Measurements from ENCODE around the gene ELMO1. TPM values are rescaled to one million over a fixed set of nuclear protein-coding genes. Genes with fewer than 3 reads are reported as not detected.

Gene ELMO1
- total and polyA plus RNA-seq, 10 of the 15 experiments (the other 5 are each of a cell fraction or from before 2014, with no cell fraction given), result 22.6 to 85.9 (median 56.6) TPM

- TF ChIP-seq ZBTB33 (IDR thresholded peaks at IDR 0.05), result no peak
- TF ChIP-seq NFXL1 (IDR thresholded peaks at IDR 0.05; ENCODE audit: borderline replicate concordance), result no peak
- TF ChIP-seq DPF2 (IDR thresholded peaks at IDR 0.05), result 0 out of 2 replicates have a peak, but pooled peaks have one; percentile 35
- no peak for TF ChIP-seq KAT2A (conservative IDR thresholded peaks at IDR 0.05; ENCODE audit: control insufficient read depth, low read depth, low read length)
- peak; percentile 61; the same call in 1 of the 2 replicates for TF ChIP-seq SPI1 (IDR thresholded peaks at IDR 0.05; ENCODE audit: borderline replicate concordance, insufficient read depth, low read depth, low read length)
- TF ChIP-seq NR2F1 (conservative IDR thresholded peaks at IDR 0.05), result peak; percentile 22; the same call in 1 of the 2 replicates
- no peak for TF ChIP-seq CTCF (IDR thresholded peaks at IDR 0.05 in 2 of 3, conservative IDR thresholded peaks at IDR 0.05 in 1 of 3; ENCODE audit: control insufficient read depth in 2 of 3, extremely low read depth in 1 of 3, insufficient read depth in 1 of 3, low read depth in 3 of 3, low read length in 3 of 3)
- TF ChIP-seq CBX3 (IDR thresholded peaks at IDR 0.05; ENCODE audit: borderline replicate concordance, low read depth), result no peak
- no peak for TF ChIP-seq POLR2AphosphoS2 (IDR thresholded peaks at IDR 0.05; ENCODE audit: low read depth, low read length)
- peak; percentile 56 for TF ChIP-seq RUNX3 (IDR thresholded peaks at IDR 0.05; ENCODE audit: low read length)
- TF ChIP-seq PML (IDR thresholded peaks at IDR 0.05; ENCODE audit: low read length), result no peak
- no peak for TF ChIP-seq TBL1XR1 (IDR thresholded peaks at IDR 0.05; ENCODE audit: low read depth, low read length)
- no peak for TF ChIP-seq NRF1 (conservative IDR thresholded peaks at IDR 0.05; ENCODE audit: low read depth, low read length)
- 0 out of 2 replicates have a peak, but pooled peaks have one; percentile 33 for TF ChIP-seq IKZF1 (conservative IDR thresholded peaks at IDR 0.05)
- TF ChIP-seq SUPT20H (IDR thresholded peaks at IDR 0.05; ENCODE audit: borderline replicate concordance, control insufficient read depth, low read depth, low read length), result no peak
- peak; percentile 48; the same call in 1 of the 2 replicates for TF ChIP-seq TCF7 (IDR thresholded peaks at IDR 0.05; ENCODE audit: borderline replicate concordance)
- TF ChIP-seq MTA2 (IDR thresholded peaks at IDR 0.05; ENCODE audit: low read depth), result peak; percentile 74
- no peak for TF ChIP-seq ZNF622 (IDR thresholded peaks at IDR 0.05)
- TF ChIP-seq SKIL (IDR thresholded peaks at IDR 0.05; ENCODE audit: low read depth, poor library complexity, severe bottlenecking), result peak; percentile 47
- no peak for TF ChIP-seq MAX (IDR thresholded peaks at IDR 0.05; ENCODE audit: low read depth, low read length)
- no peak for TF ChIP-seq SREBF2 (IDR thresholded peaks at IDR 0.05; ENCODE audit: low read length)
- peak; percentile 38; the same call in 1 of the 2 replicates for TF ChIP-seq ZNF24 (IDR thresholded peaks at IDR 0.05)
- no peak for TF ChIP-seq SIX5 (IDR thresholded peaks at IDR 0.05; ENCODE audit: low read depth, low read length, severe bottlenecking)
- no peak for TF ChIP-seq WRNIP1 (IDR thresholded peaks at IDR 0.05; ENCODE audit: borderline replicate concordance, low read depth, low read length)
- TF ChIP-seq ZNF274 (IDR thresholded peaks at IDR 0.05; ENCODE audit: insufficient read depth, insufficient read length), result no peak
- no peak for TF ChIP-seq ZNF217 (IDR thresholded peaks at IDR 0.05)
- no peak for TF ChIP-seq SIN3A (IDR thresholded peaks at IDR 0.05; ENCODE audit: low read depth, low read length)
- TF ChIP-seq CHD2 (IDR thresholded peaks at IDR 0.05; ENCODE audit: borderline replicate concordance, low read depth, low read length), result no peak
These were observed 236.6 kb downstream of the ELMO1 start (continued) for GRCh38 chr7:37212051-37212450.

Measured in GM12878 (cell line).